Mononuclear cell (primary cell): ENCODE measurements around the gene FIBCD1. TPM values are rescaled to one million over a fixed set of nuclear protein-coding genes. Genes with fewer than 3 reads are reported as not detected.

Experiments
- H3K27me3 ChIP-seq: 2 replicates; pipeline ENCODE4 v1.6.0; 2011; ENCODE audit warnings: low read length, control low read depth; ENCODE audit not compliant: insufficient read depth
- H3K4me1 ChIP-seq: 2 replicates; pipeline ENCODE4 v1.5.1; 2011; ENCODE audit warnings: mild to moderate bottlenecking, low read length, control low read depth; ENCODE audit not compliant: insufficient read depth
- H3K4me3 ChIP-seq: 2 replicates; pipeline ENCODE4 v1.5.1; 2011; ENCODE audit warnings: mild to moderate bottlenecking, low read length, moderate library complexity
- H3K9me3 ChIP-seq: 2 replicates; pipeline ENCODE4 v1.5.1; 2011; ENCODE audit warnings: low read depth, mild to moderate bottlenecking, control low read depth, low read length
- total RNA-seq: library from RNA; depleted of rRNA; stranded (reverse); fragments of >200 nt; gene quantifications from one replicate; pipeline ENCODE4 v1.2.3, GENCODE V29; 2012

The FIBCD1 gene
- total RNA-seq, 1 donor = not detected

DNA sequence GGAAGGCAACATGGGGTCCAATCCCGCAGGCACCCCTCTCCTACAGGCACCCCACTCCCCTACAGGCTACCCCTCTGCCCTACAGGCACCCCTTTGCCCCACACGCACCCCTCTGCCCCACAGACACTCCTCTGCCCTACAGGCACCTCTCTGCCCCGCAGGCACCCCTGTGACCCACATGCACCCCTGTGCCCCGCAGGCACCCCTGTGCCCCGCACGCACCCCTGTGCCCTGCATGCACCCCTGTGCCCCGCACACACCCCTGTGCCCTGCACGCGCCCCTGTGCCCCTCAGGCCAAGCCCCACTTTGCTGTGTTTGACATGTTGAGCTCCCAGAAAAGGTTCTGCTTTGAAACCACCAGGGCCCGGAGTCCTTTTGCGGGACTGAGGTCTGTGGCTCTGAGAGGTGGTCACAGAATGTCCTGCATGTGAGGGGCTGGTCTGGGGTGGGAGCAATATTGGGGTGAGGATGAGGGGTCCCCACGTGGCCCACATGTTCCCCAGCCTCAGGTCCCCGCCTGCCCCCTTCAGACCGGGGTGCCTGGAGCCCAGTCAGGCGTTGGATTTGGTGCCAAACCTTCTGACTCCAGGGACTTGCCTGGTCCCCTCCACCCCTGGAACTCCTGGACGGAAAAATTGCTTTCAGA is 41.8 kb downstream of the FIBCD1 start:
- Histone ChIP-seq H3K27me3 (no peaks in the 10 kb centered on the region), H3K4me3 (no peak overlapping the region), H3K4me1 (peaks cover 7% of the 10 kb centered on the region), H3K9me3 (no peaks in the 10 kb centered on the region)

GRCh38 chr9:130896233-130897014 is 42.6 kb downstream of the FIBCD1 start, which contains the start of gene QRFP:
Gene QRFP, minus strand, starts transcription at chr9:130896812. Its CDS starts 2,974 bp downstream, at chr9:130893838.
- Histone ChIP-seq H3K9me3 (no peaks in the 10 kb centered on the region), H3K4me3 (no peak within 1 kb of the TSS), H3K4me1 (peaks cover 7% of the 10 kb centered on the region), H3K27me3 (no peaks in the 10 kb centered on the region)

DNA sequence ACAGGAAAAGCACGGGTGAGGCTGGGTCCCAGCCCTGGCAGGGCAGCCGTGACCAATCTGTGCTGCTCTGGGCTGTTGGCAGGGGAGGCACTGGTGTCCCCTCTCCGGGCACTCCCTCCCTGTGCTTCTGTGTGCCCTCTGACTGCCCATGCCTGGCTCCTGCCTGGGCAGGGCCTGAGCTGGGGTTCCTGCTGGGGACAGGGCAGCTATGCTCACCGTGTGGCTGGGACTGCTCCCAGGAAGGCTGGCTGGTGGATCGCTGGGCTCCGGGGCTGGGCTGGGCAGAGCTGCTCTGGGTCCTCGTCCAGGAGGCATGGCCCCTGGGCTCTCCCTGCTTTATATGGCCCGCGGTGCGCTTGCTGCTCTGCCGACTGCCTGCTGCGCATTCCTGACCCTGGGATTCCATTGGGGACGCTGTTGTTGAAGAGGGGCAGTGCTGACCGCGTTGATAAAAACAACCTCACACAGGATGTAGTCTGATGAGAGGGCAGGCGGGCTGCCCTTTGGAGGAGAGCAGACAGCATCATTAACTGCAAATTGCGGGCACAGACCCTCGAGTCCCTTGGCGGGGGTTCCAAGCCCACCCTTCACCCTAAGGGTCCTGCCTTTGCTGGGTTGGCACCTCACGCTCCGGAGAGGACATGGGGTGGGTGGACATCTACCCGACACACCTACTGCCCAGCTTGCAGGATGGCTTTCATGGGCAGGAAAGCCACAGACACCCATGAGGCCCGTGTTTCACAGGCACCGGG is 43.4 kb downstream of the FIBCD1 start:
- no peaks in the 10 kb centered on the region for H3K9me3 ChIP-seq

DNA sequence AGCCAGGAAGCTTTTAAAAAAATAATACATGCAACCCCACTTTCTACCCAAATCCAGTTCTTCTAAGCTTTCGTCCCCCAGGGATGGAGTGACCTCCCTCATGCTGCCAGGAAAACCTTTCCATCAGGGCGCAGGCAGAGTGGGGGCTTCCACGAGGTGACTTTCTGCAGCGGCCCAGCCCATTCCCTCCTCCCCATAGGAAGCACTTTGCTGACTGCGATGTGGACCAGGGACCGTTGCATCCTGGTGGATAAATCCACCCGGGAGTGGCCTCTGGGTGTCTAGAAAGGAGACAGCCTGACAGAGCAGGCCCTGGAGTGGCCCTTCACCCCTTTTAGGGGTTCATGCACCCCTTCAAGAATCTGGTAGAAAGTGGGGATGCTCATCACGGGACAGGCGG is 44.0 kb downstream of the FIBCD1 start:
- peaks cover 7% of the 10 kb centered on the region for H3K4me1 ChIP-seq
- H3K4me3 ChIP-seq = no peak overlapping the region
- H3K9me3 ChIP-seq = no peaks in the 10 kb centered on the region
- H3K27me3 ChIP-seq = no peaks in the 10 kb centered on the region

More for the DNA sequence above, 43.4 kb downstream of the FIBCD1 start:
- peaks cover 7% of the 10 kb centered on the region for H3K4me1 ChIP-seq
- no peak overlapping the region for H3K4me3 ChIP-seq
- no peaks in the 10 kb centered on the region for H3K27me3 ChIP-seq

DNA sequence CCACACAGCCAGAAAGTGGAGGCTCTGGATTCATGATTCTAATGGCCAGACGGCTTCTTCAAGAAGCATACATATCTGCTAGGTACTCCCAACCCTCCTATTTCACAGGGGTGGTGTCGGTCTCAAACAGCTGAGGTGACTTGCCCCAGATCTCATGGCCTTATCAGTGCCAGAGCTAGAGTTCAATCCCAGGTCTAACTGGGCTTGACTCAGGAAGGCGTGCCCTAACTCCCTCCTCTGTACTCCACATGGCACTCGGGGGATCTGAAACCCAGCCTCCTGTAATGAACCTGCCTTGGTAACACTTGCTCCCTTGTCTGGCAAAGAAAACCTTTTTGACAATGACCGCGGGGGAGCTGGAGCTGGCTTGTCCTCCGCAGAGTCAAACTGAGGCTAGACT is 44.5 kb downstream of the FIBCD1 start:
- Histone ChIP-seq H3K9me3 (no peaks in the 10 kb centered on the region), H3K4me1 (peaks cover 7% of the 10 kb centered on the region), H3K4me3 (no peak overlapping the region), H3K27me3 (no peaks in the 10 kb centered on the region)

GRCh38 chr9:130893341-130894101 is 45.5 kb downstream of the FIBCD1 start:
- Histone ChIP-seq H3K9me3 (no peaks in the 10 kb centered on the region), H3K4me3 (peak overlapping the region; percentile 16), H3K4me1 (peaks cover 7% of the 10 kb centered on the region), H3K27me3 (no peaks in the 10 kb centered on the region)

DNA sequence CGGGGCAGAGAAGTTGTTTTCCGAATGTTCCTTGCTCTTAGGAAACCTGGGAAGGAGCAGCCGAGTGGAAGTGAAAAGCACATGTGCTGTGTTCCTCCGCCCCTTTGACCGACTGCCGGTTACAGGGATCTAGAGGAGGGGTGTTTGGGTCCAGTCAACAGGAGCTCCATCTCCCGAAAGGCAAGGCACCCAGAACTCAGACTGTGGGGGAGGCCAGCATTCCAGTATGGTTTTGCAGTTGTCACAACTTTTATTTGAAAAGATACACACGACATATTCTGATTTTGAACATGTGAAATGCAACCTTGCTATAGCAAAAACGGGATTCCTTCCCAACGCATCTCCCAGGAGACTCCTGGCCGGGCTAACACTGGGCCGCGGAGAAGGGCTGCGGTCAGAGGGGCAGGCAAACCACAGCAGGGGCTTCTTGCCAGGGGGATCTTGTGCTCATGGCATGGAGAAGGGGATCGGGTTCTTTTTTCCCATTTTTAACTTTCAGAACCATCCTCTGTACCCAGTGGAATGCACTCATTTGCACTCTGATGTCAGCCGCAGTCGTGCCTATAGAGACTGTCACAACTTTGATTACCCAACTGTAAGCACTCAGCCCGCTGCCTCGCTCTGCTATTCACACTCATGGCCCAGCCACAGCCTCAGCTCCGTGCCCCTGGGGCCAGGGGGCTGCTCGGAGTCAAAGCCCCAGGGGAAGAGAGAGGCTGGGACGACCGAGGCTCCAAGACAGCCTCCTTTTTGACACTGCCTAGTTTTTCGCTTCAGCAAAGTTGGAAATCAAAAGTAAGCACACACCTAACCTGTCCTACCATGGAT is 46.4 kb downstream of the FIBCD1 start:
- Histone ChIP-seq H3K27me3 (no peaks in the 10 kb centered on the region), H3K4me3 (no peak overlapping the region), H3K9me3 (no peaks in the 10 kb centered on the region), H3K4me1 (peaks cover 7% of the 10 kb centered on the region)

DNA sequence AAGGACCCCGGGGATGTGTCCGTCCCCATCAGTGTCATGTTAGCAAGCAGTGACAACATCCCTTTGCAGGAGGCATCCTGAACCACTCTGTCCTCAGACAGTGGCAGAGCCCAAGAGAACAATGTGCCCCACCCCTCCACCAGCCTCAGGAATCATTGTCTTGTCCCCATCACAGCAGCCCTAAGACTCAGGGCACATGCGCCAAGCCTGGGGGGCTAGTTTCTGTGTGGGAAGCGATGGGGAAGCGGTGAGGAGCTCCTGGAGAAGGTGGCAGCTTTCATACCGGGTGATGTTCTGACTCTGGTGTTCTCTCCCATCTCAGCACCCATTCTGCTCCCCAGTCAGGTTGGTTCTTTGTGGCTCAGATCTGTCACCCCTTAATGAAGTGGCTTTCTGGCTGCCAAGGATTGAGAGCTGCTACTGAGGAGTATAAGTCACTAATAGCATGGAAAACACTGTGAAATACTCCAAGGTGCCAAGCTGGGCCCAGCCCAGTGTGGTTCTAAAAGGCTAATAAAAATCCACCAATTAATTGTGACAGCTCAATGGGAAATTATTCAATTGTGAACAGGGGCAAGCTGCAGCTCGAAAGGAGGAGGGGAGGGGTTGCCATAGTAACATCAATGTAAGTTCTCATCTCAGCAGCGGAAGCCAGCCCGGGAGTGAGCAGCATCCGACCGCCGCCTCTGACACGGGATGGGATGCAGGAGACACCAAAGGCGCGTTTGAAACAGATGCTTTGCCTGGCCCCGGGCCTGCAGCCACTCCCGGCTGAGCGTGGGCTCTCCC is 47.2 kb downstream of the FIBCD1 start:
- H3K27me3 ChIP-seq = no peaks in the 10 kb centered on the region
- peaks cover 7% of the 10 kb centered on the region for H3K4me1 ChIP-seq
- no peak overlapping the region for H3K4me3 ChIP-seq
- H3K9me3 ChIP-seq = no peaks in the 10 kb centered on the region

GRCh38 chr9:130890870-130891687 is 48.0 kb downstream of the FIBCD1 start:
- no peaks in the 10 kb centered on the region for H3K9me3 ChIP-seq
- no peaks in the 10 kb centered on the region for H3K27me3 ChIP-seq
- peaks cover 7% of the 10 kb centered on the region for H3K4me1 ChIP-seq
- H3K4me3 ChIP-seq = no peak overlapping the region

DNA sequence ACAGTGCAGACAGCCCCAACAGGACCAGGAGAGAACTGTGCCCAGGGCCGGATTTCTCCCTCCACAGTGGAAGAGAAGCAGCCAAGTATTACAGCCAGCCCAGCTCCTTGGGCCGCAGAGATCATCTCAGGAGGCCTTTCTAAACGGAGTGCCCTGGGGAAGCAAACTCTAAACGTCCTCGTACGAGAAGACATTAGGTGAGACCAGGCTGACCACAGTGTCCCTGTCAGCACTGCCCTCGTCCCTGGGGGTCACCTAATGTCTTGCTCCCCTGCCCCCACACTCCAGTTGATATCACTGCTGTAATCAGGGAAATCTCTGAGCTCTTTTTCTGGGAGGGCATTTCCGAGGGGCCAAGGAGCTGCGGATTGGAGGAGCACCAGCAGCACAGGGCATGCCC is 48.9 kb downstream of the FIBCD1 start:
- Histone ChIP-seq H3K4me3 (no peak overlapping the region), H3K4me1 (peaks cover 7% of the 10 kb centered on the region), H3K9me3 (no peaks in the 10 kb centered on the region), H3K27me3 (no peaks in the 10 kb centered on the region)

- Histone ChIP-seq H3K9me3 (no peaks in the 10 kb centered on the region), H3K4me3 (no peak overlapping the region), H3K4me1 (peaks cover 5% of the 10 kb centered on the region), H3K27me3 (no peaks in the 10 kb centered on the region)
These were observed 50.7 kb downstream of the FIBCD1 start for GRCh38 chr9:130888146-130888885.

GRCh38 chr9:130887494-130888144 is 51.4 kb downstream of the FIBCD1 start:
- H3K4me1 ChIP-seq = no peaks in the 10 kb centered on the region
- no peak overlapping the region for H3K4me3 ChIP-seq
- H3K27me3 ChIP-seq = no peaks in the 10 kb centered on the region
- H3K9me3 ChIP-seq = no peaks in the 10 kb centered on the region
